Transverse colon (tissue), 3 donors: ENCODE data around the gene HOXD11.

Experiments used
- POLR2A ChIP-seq: fragments of 450-650 bp; IDR thresholded peaks from one replicate; pipeline ENCODE4 v1.6.1; 2016; ENCODE audit warnings: antibody characterized with exemption, mild to moderate bottlenecking, moderate library complexity
- TF ChIP-seq, protein P1 (sequence below), 5 experiments: fragments of 200-600 bp in 3 of 5; fragments of 450-650 bp in 2 of 5; sonication (generic) in 3 of 5; IDR thresholded peaks; 1 replicate in 2 of 5; 2 replicates in 3 of 5; pipeline ENCODE4 v1.5.1; 2016 to 2017; ENCODE audit warnings: antibody characterized with exemption in 5 of 5, inconsistent platforms in 3 of 5, mild to moderate bottlenecking in 2 of 5, moderate library complexity in 1 of 5

DNA sequence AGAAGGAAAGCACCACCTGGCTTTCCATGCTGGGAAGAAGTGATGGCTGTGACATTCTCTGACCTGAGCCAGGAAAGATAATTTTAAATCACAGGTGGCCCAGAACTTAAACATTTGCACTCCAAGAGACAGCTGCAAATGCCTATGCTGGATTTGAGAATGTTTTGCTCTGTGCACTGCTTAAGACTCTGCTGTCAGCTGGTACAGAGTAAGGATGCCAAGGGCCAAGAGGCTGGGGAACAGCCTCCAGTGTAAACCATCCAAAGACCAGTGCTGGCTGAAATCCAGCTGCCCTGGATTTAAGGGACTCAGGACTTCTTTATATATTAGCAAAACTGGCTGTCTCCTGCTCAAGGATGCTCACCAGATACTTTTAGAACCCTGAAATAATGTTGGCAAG, 26.3 kb downstream of the HOXD11 start:
- TF ChIP-seq, protein P1, sequence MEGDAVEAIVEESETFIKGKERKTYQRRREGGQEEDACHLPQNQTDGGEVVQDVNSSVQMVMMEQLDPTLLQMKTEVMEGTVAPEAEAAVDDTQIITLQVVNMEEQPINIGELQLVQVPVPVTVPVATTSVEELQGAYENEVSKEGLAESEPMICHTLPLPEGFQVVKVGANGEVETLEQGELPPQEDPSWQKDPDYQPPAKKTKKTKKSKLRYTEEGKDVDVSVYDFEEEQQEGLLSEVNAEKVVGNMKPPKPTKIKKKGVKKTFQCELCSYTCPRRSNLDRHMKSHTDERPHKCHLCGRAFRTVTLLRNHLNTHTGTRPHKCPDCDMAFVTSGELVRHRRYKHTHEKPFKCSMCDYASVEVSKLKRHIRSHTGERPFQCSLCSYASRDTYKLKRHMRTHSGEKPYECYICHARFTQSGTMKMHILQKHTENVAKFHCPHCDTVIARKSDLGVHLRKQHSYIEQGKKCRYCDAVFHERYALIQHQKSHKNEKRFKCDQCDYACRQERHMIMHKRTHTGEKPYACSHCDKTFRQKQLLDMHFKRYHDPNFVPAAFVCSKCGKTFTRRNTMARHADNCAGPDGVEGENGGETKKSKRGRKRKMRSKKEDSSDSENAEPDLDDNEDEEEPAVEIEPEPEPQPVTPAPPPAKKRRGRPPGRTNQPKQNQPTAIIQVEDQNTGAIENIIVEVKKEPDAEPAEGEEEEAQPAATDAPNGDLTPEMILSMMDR (IDR thresholded peaks at IDR 0.05): no peak
- TF ChIP-seq POLR2A: no peak
